ENCODE measurements around the gene RPTOR. TPM values are rescaled to one million over a fixed set of nuclear protein-coding genes. Genes with fewer than 3 reads are reported as not detected.

RPTOR gene, protein sequence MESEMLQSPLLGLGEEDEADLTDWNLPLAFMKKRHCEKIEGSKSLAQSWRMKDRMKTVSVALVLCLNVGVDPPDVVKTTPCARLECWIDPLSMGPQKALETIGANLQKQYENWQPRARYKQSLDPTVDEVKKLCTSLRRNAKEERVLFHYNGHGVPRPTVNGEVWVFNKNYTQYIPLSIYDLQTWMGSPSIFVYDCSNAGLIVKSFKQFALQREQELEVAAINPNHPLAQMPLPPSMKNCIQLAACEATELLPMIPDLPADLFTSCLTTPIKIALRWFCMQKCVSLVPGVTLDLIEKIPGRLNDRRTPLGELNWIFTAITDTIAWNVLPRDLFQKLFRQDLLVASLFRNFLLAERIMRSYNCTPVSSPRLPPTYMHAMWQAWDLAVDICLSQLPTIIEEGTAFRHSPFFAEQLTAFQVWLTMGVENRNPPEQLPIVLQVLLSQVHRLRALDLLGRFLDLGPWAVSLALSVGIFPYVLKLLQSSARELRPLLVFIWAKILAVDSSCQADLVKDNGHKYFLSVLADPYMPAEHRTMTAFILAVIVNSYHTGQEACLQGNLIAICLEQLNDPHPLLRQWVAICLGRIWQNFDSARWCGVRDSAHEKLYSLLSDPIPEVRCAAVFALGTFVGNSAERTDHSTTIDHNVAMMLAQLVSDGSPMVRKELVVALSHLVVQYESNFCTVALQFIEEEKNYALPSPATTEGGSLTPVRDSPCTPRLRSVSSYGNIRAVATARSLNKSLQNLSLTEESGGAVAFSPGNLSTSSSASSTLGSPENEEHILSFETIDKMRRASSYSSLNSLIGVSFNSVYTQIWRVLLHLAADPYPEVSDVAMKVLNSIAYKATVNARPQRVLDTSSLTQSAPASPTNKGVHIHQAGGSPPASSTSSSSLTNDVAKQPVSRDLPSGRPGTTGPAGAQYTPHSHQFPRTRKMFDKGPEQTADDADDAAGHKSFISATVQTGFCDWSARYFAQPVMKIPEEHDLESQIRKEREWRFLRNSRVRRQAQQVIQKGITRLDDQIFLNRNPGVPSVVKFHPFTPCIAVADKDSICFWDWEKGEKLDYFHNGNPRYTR (N-terminal part only)
- total RNA-seq, result 21.1 and 21.7 TPM in 2 replicates

DNA sequence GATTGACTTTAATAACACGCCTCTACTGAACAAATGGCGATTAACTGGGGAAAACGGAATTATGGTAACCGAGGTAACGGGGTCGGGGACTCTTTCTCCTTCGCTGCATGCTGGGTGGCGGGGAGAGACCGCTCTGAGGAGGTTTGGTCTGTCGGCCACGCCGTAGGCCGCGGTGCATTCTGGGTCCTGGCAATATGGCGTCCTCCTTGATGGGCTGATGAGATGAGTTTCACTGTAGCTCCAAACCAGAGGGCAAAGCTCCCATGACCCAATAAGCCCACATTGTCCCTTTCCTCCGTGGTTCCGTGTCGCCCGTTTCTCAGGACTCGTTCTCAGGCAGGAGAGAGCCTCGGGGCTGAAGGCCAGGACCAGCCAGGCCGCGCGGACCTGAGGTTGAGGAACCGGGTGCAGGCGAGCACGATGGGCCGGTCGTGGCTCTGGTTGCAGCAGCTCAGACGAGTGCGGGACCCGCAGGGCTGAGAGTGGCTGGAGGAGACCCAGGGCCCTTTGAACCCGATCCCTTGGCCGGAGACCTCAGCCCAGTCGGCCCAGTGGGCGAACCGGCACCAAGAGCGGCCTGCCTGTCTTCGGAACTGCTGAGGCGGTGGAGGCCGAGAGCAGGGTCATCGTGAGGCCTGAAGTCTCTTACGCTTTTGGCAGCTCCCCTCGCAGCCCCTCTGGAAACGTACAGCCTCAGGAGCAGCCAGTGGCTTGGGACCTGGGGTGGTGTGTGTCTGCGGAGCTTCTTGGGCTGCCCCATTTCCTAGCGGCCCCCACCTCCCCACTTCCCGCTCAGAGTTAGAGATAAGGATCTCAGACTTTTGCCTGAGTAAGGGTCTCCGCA is at the start of gene RPTOR:
RPTOR (plus strand) TSS at position 184 of the 844 bp plus-strand sequence. CDS start 792 bp downstream, outside the sequence.

DNA sequence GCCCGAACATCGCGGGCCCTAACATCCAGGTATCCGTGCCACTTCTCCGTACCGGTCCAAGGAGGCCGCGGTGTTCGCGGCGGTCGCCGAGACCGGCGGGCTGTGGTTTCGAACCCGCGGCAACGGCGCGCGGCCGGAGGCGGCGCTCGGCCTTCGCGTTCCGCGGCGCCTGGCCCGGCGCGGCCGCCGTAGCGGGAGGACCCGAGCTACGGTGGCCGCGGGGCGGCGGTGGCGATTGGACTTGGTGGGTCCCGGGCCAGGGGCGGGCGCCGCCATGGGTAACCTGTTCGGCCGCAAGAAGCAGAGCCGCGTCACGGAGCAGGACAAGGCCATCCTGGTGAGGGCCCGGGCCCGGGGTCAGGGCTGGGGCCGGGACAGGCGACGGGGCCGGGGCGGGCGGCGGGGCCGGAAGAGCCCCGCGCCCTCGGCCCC is 447.0 kb downstream of the RPTOR start, which contains the start of gene CHMP6:
CHMP6 (plus strand) TSS at position 197 of the 432 bp plus-strand sequence; CDS start at position 275, 78 bp downstream.

Other genes starting within 250 kb of the RPTOR start
- 18.0 and 21.0 TPM in 2 replicates for gene ENDOV, start 129.7 kb upstream of the RPTOR start, total RNA-seq
- gene NPTX1, start 68.2 kb upstream of the RPTOR start, total RNA-seq, result 1.6 and 2.2 TPM in 2 replicates

Measured in bronchus fibroblast of lung (primary cell).